Stimulated activated CD8-positive, alpha-beta memory T cell treated with anti-CD3 and anti-CD28 coated beads, Interleukin-15, amount 100 ng/mL, for 1 hour (primary cell): Measurements from ENCODE around the gene ZXDB.
"Not testable (repeated sequence)": the region's sequence is repeated elsewhere in the genome, so short reads cannot be mapped to it uniquely, and the experiment has no call there.

ENCODE experiments used
- DNase-seq: peaks from one replicate; pipeline ENCODE4 v3.0.0-alpha.2; 2020; ENCODE audit warnings: low read depth

The ZXDB gene

DNA sequence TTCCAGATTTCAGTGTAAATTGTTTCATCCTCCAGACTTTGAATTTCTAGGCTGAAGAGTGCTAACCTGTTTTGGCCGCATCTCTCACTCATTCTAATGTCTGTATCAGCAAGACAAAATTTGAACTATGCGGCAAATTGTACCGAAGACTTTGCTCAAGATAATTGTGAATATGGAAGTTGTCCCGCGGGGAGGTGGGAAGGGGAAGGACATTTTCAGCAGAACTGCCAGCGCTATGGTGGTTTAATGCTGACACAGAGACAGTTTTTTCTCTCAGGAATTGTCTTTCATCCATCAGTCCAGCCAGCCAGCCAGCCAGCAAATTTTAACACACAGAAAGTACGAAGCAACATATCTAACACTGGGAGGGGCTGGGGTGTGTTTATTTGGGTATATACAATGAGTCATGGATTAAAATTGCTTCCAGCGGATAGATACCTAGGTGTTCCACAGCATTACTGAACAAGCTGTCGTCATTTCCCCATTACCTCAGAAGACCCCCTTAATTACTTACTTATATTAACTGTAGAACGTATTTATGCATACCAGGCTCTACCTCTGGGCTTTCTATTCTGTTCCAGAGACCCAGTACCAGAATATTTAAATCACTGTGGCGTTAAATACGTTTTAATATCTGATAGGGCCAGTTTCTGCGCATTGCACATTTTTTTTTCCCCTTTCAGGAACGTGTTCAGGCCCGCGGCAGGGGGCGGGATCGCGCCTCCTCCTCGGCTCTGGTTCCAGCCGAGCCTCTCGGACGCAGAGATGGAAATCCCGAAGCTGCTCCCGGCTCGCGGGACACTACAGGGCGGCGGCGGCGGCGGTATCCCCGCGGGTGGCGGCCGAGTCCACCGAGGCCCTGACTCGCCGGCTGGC lies at the start of gene ZXDB:
Gene ZXDB (plus strand): TSS at position 728 of the 876 bp plus-strand sequence. CDS start 38 bp downstream, at position 766.
- not testable (repeated sequence) for DNase-seq

DNA sequence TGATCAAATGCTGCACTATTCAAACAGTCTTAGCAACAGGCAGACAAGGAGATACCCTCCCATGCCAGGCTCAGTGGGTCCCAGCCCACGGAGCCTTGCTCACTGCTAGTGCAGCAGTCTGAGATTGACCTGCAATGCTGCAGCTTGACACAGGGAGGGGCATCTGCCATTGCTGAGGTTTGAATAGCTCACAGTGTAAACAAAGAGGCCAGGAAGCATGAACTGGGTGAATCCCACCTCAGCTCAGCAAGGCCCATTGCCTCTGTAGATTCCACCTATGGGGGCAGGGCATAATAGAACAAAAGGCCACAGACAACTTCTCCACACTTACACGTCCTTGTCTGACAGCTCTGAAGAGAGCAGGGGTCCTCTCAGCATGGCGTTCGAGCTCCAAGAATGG lies 26.6 kb upstream of the ZXDB start:
- no peak for DNase-seq

DNA sequence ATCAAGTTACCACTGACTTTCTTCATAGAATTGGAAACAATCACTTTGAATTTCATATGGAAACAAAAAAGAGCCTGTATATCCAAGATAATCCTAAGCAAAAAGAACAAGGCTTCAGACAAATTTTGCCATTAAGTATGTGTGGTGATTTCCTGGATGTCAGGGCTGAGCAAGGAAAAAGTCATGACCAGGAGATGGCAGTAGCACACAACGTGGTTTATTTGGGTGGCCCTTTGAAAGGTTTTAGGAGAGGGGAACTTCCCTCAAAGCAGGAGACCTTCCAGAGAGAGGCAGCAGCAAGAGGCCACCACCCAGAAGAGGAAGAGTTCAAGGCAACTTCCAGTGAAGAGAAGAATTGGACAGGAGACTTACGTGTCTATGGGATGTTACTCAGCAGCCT lies 18.1 kb upstream of the ZXDB start:
- no peak for DNase-seq

DNA sequence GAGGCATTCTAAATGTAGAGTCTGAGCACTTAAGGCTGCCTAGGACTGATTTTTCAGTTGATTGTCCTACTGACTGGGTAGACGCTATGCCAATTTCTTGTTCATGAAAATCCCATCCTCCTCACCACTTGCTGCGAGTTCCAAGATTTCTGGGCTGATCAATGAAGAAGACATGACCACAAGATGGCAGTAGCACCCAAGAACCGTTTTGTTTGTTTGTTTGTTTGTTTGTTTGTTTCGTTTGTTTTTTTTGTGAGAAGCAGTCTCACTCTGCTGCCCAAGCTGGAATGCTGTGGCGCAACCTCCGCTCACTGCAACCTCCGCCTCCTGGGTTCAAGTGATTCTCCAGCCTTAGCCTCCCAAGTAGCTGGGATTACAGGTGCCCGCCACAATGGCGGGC lies 8.9 kb upstream of the ZXDB start:
- DNase-seq = not testable (repeated sequence)

DNA sequence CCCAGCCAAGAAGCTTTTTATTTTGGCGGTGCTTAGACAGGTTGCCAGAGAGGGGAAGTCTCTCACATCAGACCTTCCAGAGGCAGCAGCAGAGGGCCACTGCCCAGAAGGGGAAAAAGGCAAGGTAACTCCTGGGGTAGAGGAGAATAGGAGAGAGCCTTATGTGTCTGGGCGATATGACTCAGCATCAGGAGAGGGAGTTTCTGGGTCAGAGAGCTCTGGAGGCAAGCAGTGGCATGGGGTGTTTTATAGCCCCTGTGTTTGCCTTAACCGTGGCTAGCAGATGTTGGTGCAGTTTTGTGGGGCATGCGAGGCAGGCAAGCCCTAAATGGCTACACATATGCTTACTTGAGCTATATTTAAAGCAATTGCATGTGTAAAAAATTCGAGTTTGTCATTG lies 8.3 kb upstream of the ZXDB start:
- DNase-seq = no peak

DNA sequence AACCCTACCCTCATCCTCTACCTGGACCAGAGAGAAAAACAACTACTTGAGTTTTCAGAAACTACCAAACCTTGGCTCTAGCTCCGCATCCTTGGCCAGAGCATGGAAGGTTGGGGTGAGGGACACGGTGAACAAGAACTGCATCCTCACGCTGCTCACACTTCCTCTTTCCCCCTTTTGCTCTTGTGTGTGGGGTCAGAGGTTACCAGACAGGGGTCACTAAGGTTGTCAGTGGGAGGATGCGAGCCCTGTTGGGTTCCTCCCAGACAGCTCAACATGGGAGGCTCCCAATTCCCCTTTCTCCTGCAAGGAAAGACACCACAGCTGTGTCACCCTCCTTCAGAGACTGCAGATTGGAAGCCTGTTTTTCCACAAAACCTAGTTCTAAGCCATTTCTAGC lies 5.5 kb upstream of the ZXDB start:
- DNase-seq = no peak

DNA sequence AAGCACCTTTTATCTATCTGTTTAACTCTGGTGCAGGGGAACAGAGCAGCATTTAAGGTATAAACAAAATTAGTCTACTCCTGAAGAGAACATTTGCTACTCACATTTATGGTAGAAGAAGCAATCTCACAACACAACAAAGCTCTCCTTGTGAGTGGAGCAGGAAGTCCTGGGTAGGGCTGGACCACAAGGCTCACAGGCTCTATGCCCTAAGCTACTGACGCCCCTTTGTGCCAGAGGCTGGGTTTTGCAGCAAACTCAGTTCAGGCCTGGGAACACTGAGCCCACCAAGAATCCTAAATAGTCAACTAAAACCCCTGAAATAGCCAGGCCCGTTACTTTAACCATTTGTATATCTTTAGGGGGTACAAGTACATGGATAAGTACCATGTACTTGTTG lies 4.7 kb upstream of the ZXDB start:
- no peak for DNase-seq

DNA sequence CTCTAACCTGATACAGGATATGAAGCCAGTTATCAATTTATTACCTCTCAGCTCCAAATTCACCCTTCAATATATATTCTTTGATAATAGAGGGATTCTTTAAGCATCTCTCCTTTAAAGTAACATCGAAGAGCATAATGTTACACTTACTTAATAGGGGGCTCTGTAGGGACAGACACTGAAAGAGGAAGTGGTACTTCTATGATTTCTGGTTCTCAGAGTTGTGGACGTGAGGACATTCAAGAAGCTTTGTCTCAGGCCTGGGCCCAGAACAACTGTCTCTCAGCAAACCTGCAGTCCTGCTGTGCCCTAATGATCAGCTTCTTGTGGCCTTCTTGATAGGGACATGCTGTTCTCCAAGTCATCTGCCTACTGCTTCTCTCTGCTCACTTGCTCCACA lies 4.2 kb upstream of the ZXDB start:
- DNase-seq = no peak

DNA sequence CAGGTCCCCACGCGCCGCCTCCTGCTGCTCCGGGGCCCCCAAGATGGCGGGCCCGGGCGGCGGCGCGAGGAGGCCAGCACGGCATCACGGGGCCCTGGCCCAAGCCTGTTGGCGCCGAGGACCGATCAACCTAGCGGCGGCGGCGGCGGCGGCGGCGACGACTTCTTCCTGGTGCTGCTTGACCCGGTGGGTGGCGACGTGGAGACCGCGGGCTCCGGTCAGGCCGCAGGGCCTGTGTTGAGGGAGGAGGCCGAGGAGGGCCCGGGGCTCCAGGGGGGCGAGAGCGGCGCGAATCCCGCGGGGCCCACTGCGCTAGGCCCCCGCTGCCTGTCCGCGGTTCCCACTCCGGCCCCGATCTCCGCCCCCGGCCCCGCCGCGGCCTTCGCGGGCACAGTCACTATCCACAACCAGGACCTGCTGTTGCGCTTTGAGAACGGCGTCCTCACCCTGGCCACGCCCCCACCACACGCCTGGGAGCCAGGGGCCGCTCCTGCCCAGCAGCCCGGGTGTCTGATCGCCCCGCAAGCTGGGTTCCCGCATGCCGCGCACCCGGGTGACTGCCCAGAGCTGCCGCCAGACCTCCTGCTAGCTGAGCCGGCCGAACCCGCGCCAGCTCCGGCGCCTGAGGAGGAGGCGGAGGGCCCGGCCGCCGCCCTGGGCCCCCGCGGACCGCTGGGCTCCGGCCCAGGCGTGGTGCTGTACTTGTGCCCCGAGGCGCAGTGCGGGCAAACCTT lies 516 bp downstream of the ZXDB start:
- not testable (repeated sequence) for DNase-seq

DNA sequence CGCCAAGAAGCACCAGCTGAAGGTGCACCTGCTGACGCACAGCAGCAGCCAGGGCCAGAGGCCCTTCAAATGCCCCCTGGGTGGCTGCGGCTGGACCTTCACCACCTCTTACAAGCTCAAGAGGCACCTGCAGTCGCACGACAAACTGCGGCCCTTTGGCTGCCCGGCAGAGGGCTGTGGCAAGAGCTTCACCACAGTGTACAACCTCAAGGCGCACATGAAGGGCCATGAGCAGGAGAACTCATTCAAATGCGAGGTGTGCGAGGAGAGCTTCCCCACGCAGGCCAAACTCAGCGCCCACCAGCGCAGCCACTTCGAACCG lies 1.0 kb downstream of the ZXDB start:
- not testable (repeated sequence) for DNase-seq

DNA sequence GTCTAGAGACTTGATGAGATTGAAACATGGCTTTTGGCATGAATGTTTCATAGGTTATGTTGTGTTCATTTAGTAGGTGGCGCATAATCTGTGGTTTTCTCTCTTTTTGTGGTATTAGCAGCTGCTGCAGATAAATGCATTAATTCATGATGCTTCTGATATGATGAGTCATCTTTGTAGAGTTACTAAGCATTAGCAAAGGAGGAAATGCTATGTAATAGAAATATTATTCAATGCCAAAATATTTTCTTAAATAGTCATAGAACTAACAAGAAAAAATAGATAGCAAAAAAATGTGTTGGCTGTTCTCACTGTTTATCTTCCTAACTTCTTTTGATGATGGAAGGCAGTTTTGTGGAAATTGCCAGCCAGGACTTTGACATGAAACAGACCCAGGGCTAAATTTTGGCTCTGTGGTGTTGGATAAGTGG lies 3.6 kb downstream of the ZXDB start:
- no peak for DNase-seq

DNA sequence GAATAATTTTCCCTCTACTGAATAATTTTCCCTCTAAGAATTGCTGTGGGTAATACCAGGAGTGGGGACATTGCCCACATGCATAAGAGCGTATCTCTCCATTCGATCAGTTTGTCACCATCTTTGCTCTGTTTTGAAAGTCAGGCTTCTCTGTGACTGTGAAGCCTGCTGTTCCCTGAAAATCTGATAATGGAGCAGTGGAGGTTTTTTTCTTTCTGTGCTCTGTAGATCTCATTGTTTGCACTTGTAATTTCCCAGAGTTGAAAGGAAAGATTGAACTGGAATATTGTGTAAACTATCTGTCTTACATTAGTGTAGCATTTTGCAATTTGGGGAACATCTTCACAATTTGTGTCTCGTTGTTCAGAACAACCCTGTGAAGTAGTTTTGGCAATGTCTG lies 4.3 kb downstream of the ZXDB start:
- DNase-seq = no peak

DNA sequence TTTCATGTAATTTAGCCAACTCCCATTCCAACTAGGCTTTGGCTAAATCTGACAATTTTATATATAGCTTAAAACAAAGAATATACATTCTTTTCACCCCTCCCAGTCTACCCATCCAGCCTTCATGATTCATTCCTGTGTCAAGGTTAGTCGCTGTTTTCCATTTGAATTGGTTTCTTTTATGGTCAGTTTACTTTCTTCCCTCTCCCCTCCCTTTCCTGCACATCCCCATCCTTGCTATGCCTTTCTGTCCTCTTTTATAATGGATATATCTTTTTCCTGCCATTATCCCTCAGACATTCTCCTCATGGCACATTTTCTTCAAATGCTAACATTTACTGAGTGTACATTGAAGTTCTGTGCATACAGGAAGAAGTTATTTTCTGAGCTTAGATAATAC lies 4.7 kb downstream of the ZXDB start:
- DNase-seq = no peak

DNA sequence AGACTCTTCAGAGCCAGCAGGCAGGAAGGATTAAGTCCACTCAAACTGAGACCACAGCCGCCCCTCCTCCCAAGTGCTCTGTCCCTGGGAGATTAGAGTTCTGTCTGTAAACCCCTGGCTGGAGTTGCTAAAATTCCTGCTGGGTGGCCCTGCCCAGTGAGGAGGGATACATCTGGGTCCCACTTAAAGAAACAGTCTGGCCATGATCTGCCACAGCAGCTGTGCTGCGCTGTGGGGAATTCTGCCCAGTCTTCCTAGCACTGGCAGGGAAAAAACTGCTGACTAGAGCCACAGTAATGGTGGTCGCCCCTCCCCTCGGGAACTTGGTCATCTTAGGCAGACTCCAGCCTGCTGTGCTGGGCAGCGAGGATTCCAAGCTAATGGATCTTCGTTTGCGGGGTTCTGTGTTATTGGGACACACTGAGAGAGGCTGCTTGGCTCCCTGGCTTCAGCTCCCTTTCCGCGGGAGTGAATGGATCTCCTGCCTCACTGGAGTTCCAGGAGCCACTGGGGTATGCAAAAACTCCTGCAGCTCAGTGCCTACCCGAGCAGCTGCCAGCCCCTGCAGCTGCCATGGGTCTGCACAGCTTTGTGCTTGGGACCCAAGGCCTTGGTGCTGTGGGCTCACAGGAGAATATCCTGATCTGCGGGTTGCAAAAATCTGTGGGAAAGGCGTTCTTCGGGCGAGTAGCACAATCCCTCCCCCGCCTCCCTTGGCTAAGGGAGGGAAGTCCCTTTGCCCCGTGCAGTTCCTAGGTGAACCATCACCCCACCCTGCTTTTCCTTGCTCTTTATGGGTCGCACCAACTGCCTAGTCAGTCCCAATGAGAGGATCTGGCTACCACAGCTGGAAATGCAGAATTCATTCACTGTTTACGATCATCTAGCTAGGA lies 15.7 kb downstream of the ZXDB start:
- no peak for DNase-seq

DNA sequence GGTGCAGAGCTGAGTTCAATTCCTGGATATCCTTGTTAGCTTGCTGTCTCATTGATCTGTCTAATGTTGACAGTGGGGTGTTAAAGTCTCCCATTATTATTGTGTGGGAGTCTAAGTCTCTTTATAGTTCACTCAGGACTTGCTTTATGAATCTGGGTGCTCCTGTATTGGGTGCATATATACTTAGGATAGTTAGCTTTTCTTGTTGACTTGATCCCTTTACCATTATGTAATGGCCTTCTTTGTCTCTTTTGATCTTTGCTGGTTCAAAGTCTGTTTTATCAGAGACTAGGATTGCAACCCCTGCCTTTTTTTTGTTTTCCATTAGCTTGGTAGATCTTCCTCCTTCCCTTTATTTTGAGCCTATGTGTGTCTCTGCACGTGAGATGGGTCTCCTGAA lies 21.5 kb downstream of the ZXDB start:
- not testable (repeated sequence) for DNase-seq

DNA sequence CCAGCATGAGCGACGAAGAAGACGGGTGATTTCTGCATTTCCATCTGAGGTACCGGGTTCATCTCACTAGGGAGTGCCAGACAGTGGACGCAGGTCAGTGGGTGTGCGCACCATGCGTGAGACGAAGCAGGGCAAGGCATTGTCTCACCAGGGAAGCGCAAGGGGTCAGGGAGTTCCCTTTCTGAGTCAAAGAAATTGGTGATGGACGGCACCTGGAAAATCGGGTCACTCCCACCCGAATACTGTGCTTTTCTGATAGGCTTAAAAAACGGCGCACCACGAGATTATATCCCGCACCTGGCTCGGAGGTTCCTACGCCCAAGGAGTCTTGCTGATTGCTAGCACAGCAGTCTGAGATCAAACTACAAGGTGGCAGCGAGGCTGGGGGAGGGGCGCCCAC lies 37.6 kb downstream of the ZXDB start:
- not testable (repeated sequence) for DNase-seq

DNA sequence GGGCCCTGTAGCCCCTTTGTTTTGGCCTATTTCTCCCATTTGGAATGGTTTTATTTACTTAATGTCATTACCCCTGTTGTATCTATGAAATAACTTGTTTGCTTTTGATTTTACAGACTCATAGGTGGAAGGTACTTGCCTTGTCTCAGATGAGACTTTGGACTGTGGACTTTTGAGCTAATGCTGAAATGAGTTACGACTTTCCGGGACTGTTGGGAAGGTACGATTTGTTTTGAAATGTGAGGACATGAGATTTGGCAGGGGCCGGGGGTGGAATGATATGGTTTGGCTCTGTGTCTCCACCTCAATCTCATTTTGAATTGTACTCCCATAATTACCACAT lies 48.8 kb downstream of the ZXDB start:
- DNase-seq = no peak

DNA sequence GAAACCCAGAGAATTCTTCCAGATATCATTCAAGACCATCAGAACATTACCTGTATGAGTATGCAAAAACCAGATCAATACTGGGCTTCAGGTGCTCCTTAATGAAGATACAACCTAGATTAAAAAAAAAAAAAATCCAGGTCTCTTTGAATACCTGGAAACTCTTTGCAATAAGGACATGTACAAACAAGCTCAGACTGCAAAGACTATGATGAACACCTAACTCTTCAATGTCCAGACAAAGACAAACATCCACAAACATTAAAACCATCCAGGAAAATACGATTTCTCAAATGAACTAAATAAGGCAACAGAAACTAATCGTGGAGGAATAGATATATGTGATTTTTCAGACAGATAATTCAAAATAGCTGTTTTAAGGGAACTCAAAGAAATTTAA lies 49.5 kb downstream of the ZXDB start:
- no peak for DNase-seq

DNA sequence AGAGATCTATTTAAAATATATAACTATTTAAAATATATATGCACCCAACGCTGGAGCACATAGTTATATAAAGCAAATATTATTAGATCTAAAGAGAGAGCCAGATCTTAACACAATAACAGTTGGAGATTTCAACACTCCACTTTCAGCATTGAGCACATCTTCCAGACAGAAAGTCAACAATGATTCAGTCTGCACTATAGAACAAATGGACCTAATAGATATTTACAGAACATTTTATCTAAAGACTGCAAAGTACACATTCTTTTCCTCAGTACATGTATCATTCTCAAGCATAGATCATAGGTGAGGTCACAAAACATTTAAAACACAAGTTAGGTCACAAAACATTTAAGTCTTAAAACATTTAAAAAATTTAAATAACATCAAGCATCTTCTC lies 51.9 kb downstream of the ZXDB start:
- no peak for DNase-seq

DNA sequence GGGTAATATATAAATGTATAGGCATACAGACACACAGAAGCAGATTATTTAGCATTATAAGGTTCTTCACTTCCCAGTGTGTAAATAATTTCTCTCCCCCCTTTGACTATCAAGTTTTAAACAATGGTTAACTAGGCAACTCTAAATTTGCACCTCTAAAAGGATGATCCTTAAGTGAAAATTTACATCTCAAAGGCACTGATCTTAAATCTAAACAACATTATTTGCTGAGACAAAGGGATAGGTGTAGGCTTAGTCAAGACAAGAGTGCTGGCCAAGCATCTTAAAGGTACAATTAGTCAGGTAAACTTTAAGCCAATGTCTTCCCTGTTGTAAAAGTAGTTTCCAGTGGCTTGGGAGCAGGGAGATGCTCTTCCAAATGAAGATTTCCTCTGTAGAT lies 55.2 kb downstream of the ZXDB start:
- no peak for DNase-seq
